Activated CD8-positive, alpha-beta memory T cell treated with anti-CD3 and anti-CD28 coated beads for 36 hours (primary cell): ENCODE data around the gene AEBP1. TPM values are rescaled to one million over a fixed set of nuclear protein-coding genes. Genes with fewer than 3 reads are reported as not detected.
"Not testable (repeated sequence)": the region's sequence is repeated elsewhere in the genome, so short reads cannot be mapped to it uniquely, and the experiment has no call there.

Source experiments
- CTCF ChIA-PET: fragments of 350-600 bp; sonication (Branson Sonifier 250); formaldehyde crosslinking; loops from one replicate; lab custom pipeline; 2021; ENCODE audit warnings: antibody characterized with exemption; lab: Charles Lee
- POLR2A ChIA-PET: fragments of 350-600 bp; sonication (Branson Sonifier 250); formaldehyde crosslinking; loops from one replicate; lab custom pipeline; 2021; ENCODE audit warnings: antibody characterized with exemption; lab: Charles Lee
- total RNA-seq, 2 experiments: library from RNA; stranded (reverse); gene quantifications; one replicate each; pipeline ENCODE4 v1.2.3, GENCODE V29; 2021

The AEBP1 gene
- total RNA-seq, 2 experiments from 2014 or later = 12.9 to 14.0 TPM

DNA sequence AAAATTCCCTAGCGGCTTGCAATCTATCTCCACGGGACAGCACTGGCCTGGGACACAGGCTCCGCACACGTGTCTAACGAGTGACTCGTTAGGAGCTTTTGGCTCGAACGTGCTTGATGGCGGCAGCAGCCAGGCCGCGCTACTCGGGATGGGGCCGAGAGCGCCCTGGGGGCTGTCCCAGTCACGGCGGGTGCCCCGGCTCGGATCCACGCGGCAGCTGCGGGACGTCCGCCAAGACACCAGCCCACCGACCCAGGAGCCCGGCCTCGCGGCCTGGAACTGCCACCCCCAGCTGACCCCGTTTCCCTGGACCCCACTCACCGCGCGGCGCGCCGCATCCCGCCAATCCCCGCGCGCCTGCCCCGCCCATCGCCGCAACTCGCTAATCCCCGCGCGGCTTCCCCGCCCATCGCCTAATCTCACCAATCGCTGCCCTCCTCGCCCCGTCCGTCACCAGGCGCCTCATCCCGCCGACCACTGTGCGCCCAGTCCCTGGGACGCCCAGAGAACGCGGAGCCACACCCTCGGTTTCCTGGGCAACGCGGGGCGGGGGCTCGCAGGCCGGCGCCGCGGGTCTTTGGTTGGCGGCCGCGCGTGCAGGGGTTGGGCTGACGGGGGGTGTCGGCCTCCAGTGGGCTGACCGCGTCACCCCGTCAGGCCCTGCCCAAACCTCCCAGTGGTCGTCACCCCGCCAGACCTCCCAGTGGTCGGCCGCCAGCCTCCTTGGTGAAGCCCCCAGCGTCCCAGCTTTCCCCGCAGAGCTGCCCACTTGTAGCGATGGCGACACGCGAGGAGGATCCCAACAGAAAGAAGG is 19.3 kb downstream of the AEBP1 start, which contains the start of gene POLD2:
Gene POLD2, minus strand, starts transcription at position 359 of the 814 bp plus-strand sequence. CDS start 1,495 bp downstream, outside the sequence.
- POLR2A ChIA-PET = interaction anchor here (1.0 to 1.5 kb wide), 4 partner anchors 12 to 42 kb away, joined by 3 to 5 read pairs (median 4); partner anchors contain the start of gene AEBP1
- CTCF ChIA-PET = interaction anchor here (1.0 to 1.6 kb wide), 4 partner anchors 18 to 42 kb away, joined by 3 to 4 read pairs (median 3); no protein-coding TSS in a partner anchor

DNA sequence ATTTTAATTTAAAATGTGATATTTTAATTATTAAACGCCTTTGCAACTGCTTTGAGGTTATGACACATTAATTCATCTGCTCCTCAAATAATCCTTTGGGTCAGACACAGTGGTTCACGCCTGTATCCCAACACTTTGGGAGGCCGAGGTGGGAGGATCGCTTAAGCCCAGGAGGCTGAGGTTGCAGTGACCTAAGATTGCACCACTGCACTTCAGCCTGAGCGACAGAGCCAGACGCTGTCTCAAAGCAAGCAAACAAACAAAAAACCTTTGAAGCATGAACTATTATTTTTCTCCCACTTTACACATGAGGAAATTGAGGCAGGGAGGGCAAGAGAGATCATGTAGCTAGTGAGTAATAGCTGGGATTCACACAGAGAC is 20.7 kb downstream of the AEBP1 start:
- POLR2A ChIA-PET = interaction anchor here (0.5 to 0.6 kb wide), 3 partner anchors 19 to 449 kb away, joined by 3 read pairs; partner anchors contain the start of gene DDX56
- CTCF ChIA-PET = no interaction called here

DNA sequence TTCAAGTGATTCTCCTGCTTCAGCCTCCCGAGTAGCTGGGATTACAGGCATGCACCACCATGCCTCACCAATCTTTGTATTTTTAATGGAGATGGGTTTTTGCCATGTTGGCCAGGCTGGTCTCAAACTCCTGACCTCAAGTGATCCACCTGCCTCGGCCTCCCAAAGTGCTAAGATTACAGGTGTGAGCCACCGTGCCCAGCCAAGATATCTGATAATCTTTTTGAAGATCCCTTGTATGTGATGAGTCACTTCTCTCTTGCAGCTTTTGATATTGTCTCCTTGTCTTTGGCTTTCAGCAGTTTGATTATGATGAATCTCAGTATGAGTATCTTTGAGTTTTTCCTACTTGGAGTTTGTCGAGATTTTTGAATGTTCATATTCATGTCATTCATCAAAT is 22.4 kb downstream of the AEBP1 start:
- POLR2A ChIA-PET, CTCF ChIA-PET: not testable (repeated sequence)

DNA sequence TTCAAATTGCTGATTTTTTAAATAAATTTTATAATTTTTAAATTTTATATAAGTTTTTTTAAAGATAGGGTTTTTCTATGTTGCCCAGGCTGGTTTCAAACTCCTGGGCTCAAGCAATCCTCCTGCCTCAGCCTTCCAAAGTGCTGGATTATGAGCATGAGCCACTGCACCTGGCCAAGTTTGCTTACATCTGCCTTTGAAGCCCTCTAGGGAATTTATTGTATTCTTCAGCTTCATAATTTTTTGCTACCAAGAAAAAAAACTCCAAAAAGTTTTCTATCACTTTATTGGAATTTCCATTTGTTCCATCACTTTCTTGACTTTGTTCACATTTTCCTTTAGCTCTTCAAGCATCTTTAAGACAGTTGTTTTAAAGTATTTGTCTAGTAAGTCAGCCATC is 23.0 kb downstream of the AEBP1 start:
- CTCF ChIA-PET = no interaction called here
- POLR2A ChIA-PET = no interaction called here

DNA sequence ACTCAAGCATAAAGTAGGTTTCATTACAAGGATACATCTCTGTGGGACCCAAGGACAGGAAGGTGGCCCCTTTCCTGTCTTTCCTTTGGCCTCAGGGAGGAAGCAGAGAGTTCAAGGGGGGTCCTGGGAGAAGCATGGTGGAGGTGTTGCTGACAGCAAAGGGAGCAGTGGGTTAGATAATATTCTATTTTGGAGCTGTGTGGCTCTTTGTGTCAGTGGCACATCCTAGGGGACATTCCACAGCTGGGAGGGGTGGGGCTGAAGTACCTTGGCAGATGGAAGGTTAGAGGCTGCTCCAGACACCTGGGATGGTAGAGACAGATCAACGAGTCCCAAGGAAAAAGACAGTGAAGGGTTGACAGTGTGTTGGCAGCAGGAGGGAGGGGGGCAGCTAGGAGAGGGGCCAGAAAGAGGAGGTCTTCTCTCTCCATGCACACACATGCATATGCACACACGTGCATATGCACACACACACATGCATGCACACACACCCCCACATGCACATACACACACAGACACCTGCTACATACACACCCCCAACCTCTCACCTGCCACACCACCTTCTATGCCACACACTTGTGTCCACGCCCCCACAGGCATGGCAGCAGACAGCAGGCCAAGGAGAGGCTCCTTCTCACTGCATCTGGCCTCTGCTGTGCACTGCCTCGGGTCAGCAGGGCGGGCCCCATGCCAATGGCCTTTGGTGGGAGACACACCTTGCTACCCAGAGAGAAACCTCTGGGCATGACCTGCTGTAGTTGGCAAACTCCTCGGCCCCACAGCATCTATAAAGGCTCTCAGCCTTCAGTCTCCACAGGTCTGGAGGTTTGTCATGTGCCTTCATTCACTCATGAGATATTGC is 24.8 kb downstream of the AEBP1 start:
- CTCF ChIA-PET = no interaction called here
- POLR2A ChIA-PET = no interaction called here

DNA sequence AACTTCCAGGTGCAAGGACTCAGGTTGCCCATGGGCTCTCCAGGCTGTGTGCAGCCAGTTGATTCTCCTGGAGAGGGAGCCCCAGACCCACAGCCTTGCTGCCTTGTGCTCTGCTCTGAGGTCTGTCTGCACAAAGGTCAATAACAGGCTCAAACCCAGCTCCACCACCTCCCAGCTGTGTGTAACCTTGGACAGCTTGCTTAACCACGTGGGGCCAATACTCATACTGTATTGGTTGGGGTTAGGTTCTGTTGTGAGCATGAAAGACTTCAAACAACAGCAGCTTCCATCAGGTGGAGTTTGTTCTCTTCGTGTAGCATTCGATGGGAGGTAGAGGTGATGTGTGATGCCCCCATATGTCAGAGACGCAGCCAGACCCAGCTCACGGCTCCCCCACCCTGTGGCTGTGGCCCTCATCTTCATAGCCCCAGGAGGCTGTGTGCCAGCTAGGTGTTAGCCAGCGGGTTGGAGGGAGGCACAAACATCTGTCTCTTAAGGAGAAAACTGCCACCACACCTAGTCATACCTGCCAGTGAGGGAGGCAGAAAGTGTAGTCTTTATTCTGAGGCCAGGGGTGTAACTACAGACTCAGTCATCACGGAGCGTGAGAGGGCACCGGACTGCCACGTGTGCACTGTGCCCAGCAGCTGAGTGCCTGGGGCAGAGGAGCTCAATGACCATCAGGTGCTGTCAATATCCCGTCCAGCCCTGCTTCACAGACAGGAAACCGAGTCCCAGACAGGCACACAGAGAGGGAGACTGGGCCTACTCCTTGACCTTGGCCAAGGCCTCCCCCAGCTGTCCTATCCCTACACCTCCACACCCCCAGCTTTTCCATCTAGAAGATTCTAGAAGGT is 27.3 kb downstream of the AEBP1 start:
- POLR2A ChIA-PET = interaction anchor here (0.5 kb wide), 1 partner anchor 443 kb away, joined by 5 read pairs; no protein-coding TSS in a partner anchor
- CTCF ChIA-PET = interaction anchor here (0.6 kb wide), 1 partner anchor 147 kb away, joined by 4 read pairs; no protein-coding TSS in a partner anchor

DNA sequence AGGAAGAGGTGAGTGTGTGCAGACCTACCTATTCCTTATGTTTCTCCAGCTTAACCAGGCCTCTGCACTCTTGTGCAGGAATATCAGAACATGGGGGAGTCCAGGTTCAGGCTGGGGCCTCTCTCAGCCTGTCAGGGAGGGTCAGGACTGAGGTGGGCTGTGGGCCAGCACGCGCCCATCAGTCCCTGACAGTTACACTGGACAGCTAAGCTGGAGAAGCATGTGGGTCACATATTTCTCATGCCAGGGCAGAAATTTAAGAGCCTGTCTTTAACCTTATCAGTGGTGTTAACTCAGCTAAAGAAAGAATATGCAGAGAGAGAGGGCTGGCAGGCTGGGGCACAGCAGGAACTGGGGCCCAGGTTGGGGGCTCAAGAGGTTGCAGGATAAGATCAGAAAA is 27.9 kb downstream of the AEBP1 start:
- CTCF ChIA-PET = no interaction called here
- POLR2A ChIA-PET = interaction anchor here (0.5 kb wide), 1 partner anchor 442 kb away, joined by 5 read pairs; no protein-coding TSS in a partner anchor

DNA sequence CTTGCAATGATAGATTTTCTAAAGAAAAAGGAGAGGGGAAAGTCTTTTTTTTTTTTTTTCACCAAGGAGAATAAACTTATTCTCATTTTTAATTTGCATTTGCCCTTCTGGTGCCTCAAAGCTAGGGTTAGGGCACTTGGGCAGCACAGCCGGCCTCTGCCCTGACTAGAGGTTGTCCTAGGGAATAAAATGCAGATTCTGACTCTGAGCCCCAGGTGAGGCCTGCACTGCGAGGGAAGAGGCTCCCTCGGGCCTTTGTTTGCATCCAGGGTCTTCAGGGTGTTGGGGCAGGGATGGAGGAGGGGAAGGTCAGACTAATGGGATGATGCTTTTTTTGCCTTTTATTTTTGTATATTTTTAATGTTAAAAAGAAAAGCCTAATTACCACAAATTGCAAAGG is 29.1 kb downstream of the AEBP1 start:
- CTCF ChIA-PET = no interaction called here

DNA sequence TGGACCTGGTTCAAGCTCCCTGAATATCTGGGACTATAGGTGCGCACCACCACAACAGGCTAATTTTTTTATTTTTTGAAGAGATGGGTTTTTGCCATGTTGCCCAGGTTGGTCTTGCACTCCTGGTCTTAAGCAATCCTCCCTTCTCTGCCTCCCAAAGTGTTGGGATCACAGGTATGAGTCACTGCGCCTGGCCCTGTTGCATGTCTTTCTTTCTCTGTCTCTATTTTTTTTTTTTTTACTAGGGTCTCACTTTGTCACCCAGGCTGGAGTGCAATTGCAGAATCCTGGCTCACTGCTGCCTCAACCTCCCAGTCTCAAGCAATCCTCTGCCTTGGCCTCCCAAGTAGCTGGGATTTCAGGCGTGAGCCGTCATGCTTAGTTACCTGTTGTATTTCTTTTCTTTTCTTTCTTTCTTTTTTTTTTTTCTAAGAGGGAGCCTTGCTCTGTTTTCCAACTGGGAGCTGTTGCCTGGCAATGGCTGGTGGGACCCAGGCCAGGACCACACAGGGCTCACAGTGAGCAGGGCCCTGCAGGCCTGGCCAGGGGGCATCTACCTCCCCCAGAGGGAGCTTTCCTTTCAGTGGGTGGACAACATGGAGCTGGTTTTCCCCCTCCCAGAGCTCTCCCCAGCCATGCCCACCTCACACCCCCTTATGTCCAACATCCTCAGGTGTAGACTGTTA is 30.9 kb downstream of the AEBP1 start:
- ChIA-PET CTCF (interaction anchor here (1.0 kb wide), 1 partner anchor 9 kb away, joined by 5 read pairs; no protein-coding TSS in a partner anchor), POLR2A (no interaction called here)

More for the DNA sequence above, 29.1 kb downstream of the AEBP1 start:
- POLR2A ChIA-PET = no interaction called here

DNA sequence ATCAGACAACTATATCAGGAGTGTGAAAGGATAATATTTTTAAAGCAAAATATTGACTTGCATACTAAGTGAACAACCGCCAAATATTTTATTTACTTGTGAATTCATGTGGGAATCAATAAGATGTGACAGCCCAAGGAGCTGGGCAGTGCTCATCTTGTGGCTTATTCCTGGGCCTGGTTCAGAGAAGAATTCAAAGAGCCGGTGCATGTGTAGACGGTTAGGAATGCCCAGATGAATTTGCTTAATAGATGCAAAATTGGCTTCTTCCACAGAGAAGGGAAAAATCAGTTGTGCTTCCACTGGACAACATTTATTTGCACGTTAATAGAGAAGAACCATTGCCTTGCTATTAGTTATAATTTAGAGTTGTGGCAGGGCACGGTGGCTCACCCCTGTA is 32.6 kb downstream of the AEBP1 start:
- CTCF ChIA-PET = no interaction called here
- POLR2A ChIA-PET = no interaction called here

DNA sequence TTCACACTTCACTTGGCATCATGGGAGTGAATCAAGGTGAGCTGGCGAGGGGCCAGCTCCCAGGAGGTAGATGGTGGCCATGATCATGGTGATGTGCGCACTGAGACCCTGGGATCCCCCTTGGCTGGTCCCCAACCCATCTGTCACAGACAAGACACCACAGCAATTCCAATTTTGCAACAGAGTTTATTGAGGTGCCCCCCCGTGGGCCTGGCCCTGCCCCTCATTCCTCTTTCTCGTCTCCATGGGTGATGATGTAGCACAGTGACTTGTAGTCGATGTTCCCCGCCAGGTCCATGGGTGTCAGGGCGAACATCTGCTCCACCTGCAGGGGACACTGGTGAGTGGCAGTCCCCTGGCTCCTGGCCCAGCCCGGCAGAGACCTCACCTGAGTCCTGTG is 34.6 kb downstream of the AEBP1 start:
- CTCF ChIA-PET = interaction anchor here (0.6 kb wide), 1 partner anchor 169 kb away, joined by 3 read pairs; no protein-coding TSS in a partner anchor
- POLR2A ChIA-PET = no interaction called here

DNA sequence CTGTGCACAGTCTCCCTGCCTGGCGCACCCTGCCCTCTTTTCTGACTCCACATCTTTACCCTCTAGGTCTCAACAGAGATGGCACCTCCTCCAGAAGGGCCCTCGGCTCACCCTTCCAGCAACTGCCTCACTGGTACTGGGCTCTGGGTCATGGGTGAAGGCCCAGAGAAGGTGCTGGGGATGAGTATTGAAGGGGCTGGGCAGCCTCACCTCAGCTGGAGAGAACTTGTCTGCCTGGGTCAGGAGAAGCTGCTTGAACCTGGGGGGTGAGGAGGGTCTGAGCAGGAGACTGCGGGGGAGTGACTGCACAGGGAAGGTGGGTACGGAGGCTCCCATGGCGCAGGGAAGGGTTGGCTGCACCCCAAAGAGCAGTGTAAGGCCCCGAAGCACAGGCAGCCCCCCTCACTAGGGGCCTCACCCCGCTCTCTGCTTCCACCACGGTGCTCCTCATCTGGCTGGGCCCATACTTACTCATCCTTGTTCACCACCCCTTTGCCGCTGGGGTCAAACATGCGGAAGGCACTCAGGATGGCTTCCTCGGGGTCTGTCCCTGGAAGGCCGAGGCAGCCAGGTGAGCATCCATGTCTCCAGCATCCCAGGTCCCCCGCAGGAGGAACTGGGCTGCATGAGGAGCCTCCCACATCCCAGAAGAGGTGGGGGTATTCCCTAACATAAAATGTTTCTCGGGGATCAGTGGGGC is 35.3 kb downstream of the AEBP1 start:
- CTCF ChIA-PET = no interaction called here
- POLR2A ChIA-PET = no interaction called here

DNA sequence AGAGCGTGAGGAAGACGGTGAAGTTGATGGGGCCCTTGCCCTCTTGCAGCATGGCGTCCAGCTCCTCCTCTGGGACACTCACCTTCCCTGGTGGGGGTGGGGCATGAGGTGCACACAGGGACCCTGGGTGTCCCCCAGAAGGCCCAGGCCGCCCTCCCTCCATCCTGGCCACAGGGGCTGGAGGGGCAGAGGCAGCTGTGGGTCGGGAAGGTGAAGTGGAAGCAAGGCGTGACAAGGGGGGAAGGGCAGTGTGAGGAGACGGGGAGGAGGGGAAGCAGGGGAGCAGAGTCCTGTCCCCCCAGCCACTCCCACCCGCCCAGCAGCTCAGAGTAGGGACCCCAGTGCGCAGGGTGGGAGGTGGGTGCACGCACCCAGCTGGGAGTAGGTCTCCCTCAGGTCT is 36.2 kb downstream of the AEBP1 start:
- CTCF ChIA-PET = no interaction called here
- POLR2A ChIA-PET = no interaction called here

DNA sequence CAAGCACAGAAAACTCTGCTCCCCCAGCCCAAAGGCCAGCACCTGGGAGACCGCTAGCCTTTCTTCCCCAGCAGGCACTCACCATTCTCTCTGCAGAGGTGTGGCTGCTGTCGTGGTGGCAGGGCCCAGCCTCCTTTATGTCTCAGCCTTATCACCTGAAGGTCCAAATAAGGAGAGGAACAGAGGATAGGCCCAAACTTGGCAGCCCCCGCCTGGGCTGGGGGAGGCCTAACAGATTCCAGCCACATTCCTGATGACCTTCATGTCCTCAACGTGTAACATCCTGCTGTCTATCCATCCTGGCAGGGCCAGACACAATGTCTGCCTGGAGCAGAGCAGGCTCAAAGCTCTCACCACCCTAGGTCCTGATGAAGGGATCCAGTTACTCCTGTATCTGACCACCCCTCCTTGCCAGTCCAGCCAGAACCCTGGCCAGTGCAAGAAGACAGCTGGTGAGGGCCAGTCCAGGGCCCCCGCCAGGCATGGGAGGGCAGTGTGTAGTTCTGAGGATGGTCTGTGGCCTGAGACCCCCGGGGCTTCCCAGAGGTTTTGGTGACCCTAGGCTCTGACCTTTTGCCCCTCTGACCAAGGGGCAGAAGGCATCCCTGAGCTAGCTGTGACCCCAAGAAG is 37.2 kb downstream of the AEBP1 start, which contains the start of gene MYL7:
Gene MYL7, minus strand, starts transcription at position 112 of the 630 bp plus-strand sequence. Its CDS starts 27 bp downstream, at position 85.
- CTCF ChIA-PET = interaction anchor here (1.1 kb wide), 1 partner anchor 29 kb away, joined by 4 read pairs; no protein-coding TSS in a partner anchor
- POLR2A ChIA-PET = no interaction called here

DNA sequence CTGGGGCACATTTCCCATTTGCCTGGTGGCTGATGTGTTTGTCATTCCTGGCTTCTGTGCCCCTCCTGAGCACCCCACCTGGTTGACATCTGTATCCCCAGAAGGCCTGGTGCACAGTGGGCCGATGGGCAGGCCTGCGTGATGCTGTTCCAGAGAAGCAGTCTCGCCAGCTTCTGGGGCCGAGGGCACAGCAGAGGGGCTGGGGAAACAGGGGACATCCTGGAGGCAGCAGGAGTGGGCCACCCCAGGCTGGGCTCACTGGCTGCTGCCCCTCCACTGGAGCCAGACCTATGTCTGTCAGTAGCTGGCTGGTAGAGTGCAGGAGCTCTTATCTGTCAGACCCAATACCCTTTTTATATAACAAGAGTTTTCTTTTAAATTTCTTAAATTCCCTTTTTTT is 37.9 kb downstream of the AEBP1 start:
- ChIA-PET CTCF (interaction anchor here (0.8 to 1.1 kb wide), 2 partner anchors 19 to 30 kb away, joined by 3 to 4 read pairs; partner anchors contain the start of gene POLD2), POLR2A (no interaction called here)

DNA sequence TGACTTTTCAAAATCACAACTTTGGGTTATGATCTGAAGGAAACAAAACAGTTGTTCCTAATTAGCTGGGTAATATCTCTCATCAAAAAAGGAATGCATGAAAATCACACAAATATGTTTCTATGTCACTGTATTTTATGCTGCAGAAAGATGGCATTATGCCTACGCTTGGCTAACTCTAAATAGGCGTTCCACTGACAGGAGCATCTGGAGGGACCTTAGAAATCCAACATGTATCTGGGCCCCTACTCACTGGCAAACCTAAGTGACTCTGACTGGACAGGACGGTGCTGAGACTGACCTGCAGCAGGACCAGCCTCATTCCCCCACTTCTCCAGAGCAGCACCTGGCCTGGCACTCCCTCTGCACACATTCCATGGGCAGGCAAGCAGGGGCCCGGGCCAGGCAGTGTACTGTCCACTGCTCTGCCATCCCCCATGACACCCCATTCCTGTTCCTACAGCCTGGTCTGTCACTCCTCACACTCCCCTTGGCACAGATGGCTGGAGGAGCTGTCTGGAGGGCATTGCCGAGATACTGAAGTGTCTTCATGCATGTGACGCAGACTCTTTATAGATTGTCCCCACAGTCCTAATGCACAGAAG is 39.6 kb downstream of the AEBP1 start:
- CTCF ChIA-PET = interaction anchor here (1.0 kb wide), 1 partner anchor 9 kb away, joined by 5 read pairs; no protein-coding TSS in a partner anchor
- POLR2A ChIA-PET = no interaction called here
